IPS-11a (cell line): ENCODE data around the gene JAKMIP2.
"Not testable (repeated sequence)": the region's sequence is repeated elsewhere in the genome, so short reads cannot be mapped to it uniquely, and the experiment has no call there.

ENCODE experiments used
- H3K4me3 ChIP-seq: one replicate; pipeline ENCODE4 v1.5.1; 2013; ENCODE audit warnings: low read depth, low read length, control low read depth

Gene JAKMIP2

DNA sequence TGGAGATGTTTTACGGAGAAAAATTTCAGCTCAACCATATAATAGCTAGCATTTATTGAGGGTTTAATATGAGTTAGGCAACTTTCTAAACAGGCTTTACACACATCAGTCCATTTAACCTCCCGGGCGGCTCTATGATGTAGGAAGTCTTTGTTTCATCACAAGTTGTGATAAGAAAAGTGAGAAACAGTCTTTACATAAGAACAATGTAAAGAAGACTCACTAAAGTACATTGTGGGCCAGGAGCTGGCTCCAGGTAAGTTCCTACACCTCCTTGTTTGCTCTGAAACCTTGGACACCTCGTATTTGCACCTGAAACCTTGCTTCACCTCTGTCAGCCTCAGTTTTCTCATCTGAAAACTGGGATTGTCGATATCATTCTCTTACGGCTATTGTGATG lies 116.1 kb downstream of the JAKMIP2 start:
- no peak overlapping the region for H3K4me3 ChIP-seq

DNA sequence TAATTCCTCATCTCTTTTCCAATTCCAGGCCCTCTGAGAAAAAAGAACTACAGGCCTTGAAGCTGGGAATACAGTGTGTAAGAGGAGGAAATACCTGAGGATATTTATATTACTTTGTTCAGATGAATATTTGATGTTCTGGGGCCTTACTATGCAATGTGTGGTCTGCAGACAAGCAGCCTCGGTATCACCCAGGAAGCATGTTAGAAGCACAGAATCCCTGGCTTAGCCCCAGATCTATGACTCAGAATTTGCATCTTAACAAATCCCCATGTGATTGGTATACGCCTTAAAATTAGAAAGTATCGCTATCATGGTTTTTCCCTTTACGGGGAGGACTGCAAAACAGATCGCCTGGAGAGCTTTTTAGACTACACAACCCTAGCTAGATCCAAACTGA lies 121.0 kb downstream of the JAKMIP2 start:
- H3K4me3 ChIP-seq = no peak overlapping the region

DNA sequence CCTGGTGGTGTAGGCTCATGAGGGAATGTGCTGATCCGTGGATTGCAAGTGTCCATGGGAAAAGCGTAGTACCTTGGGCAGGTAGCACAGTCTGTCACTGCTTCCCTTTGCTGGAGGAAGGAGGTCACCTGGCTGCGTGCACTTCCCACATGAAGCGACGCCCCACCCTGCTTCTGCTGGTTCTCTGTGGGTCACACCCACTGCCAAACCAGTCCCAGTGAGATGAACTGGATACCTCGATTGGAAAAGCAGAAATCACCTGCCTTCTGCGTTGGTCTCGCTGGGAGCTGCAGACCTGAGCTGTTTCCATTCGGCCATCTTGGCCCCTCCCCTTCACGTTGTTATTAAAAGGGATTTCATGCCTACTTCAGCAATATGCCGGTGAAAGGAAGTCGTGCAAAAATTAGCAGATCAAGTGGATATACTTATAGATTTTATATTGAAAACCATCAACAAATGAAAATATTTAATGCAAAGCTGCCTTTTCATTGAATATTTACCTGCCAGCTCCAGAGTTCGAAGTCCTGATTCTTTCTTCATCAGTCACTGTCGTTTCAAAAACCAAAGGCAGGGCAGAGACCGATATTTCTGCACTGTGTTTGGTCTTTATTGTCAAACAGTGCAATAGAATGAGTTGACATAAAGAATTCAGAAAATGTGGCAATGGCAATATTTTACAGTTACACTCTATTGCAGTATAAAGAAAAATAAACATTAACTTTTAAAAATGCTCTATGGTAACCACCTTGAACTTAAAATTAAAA lies 123.2 kb downstream of the JAKMIP2 start:
- no peak overlapping the region for H3K4me3 ChIP-seq

DNA sequence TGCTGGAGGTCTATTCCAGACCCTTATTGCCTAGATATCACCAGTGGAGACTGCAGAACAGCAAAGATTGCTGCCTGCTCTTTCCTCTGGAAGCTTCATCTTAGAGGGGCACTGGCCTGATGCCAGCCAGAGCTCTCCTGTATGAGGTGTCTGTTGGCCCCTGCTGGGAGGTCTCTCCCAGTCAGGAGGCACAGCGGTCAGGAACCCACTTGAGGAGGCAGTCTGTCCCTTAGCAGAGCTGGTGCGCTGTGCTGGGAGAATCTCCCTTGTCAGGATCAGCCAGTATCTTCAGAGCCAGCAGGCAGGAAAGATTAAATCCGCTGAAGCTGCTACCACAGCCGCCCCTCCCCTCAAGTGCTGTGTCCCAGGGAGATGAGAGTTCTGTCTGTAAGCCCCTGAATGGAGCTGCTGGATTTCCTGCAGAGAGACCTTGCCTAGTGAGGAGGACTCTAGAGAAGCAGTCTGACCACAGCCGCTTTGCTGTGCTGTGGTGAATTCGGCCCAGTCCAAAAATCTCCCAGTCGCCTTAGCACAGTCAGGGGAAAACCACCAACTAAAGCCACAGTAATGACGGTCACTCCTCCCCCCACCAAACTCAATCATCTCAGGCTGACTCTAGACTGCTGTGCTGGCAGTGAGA lies 124.1 kb downstream of the JAKMIP2 start:
- no peak overlapping the region for H3K4me3 ChIP-seq

DNA sequence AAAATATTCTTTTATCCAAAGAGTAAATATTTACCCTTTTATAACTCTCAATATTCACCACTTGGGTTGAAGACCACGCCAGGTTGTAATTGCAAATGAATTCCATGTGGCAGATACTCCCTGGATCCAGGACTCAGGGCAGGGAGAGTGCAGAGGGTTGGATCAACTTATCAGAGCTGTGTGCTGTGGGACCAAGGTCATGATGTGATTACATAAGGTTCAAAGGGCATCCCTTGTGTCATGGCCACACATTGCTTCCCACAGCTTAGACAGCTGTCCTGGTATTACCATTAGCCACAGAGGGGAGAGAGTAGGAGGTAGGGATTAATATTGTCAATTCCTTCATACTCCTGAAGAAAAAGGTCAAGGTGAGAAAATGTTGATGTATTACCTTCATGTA lies 133.9 kb downstream of the JAKMIP2 start:
- no peak overlapping the region for H3K4me3 ChIP-seq

DNA sequence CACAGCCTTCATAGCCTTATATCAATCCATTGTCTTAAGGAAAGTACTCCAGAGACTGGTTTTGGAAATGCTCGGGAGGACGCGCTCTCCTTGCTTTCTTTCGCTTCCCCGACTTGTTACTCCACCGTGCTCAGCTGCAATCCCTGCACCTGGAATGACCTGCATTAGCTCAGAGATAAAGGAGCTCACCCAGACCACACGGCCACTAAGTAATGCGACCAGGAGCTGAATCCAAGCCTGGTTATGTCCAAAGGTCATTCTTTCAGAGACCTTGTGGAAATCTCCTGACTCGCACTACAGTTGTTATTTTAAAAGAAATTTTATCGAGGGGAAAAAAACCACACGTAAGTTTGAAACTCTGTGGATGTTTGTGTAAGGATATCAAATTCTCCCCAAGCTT lies 137.3 kb downstream of the JAKMIP2 start:
- no peak overlapping the region for H3K4me3 ChIP-seq

DNA sequence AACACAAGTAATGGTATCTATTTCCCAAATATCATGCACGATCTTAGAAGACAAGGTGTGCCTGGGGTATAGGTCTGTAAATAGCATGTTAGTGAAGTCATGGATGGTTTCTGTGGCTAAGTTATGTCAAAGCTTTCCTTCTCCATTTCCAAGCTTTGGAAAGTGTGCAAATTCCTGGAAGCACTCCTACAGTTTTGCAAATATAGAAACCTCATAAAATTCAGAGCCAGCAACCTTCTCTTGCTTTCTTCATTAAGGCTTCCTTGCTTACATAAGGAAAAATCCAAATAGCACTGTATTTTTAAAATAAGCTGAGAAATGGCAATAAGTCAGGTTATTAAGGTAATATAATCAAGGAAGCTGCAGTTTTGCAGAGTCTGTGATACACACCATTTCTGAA lies 138.1 kb downstream of the JAKMIP2 start:
- no peak overlapping the region for H3K4me3 ChIP-seq

DNA sequence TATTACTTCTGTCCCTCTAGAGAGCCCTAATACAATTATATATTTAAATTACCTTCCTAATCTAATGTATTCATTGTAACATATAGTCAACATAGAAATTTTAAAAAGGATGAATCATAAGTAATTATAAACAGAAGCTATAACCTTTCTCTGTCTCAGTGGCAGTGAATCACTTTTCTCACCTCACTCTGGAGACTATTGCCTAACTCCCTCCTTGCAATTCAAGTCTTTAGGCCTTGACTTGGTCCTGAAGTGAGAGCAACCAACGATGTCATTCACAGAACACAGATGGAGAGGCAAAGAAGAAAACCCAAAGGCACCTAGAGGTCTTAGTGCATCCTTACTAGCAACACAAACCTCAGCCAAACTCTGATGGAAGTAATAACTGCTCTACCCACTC lies 139.4 kb downstream of the JAKMIP2 start:
- H3K4me3 ChIP-seq = no peak overlapping the region

DNA sequence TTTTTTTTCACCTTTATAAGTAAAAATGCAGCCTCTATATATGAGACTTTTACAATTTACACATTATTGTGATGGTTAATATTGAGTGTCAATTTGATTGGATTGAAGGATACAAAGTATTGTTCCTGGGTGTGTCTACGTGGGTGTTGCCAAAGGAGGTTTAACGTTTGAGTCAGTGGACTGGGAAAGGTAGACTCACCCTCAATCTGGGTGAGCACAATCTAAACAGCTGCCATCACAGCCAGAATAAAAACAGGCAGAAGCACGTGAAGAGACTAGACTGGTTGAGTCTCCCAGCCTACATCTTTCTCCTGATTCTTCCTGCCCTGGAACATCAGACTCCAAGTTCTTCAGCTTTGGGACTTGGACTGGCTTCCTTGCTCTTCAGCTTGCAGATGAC lies 139.9 kb downstream of the JAKMIP2 start:
- no peak overlapping the region for H3K4me3 ChIP-seq

DNA sequence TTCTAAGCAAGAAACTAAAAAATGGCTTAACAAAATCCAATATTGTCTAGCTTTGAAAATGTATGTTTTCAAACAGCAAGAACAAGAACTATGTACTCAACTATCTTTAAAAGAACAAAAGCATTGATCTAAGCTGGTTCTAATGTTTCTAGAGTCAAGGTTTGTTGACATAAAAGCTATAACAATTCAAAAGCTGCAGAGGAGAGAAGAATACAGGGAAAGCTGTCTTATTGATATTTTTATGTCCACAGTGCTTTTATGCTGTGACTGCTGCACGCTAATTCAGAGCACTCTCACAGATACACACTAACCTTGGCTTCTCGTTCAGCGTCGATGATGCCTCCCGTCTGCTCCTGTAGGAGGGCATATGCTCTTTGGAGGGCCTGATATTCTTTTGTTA lies 143.2 kb downstream of the JAKMIP2 start:
- no peak overlapping the region for H3K4me3 ChIP-seq

DNA sequence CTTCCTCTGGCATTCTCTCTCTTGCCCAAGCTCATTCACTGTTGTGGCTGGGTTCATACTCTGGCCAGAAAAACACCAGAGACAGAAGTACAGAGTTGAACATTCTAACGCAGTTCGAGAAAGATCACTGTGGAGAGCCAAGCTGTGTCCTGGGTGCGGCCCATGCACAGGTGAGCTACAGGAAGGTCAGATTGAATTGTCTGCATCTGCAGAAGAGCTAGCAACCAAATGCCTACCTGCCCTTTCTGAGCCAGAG lies 145.9 kb downstream of the JAKMIP2 start:
- H3K4me3 ChIP-seq = no peak overlapping the region

DNA sequence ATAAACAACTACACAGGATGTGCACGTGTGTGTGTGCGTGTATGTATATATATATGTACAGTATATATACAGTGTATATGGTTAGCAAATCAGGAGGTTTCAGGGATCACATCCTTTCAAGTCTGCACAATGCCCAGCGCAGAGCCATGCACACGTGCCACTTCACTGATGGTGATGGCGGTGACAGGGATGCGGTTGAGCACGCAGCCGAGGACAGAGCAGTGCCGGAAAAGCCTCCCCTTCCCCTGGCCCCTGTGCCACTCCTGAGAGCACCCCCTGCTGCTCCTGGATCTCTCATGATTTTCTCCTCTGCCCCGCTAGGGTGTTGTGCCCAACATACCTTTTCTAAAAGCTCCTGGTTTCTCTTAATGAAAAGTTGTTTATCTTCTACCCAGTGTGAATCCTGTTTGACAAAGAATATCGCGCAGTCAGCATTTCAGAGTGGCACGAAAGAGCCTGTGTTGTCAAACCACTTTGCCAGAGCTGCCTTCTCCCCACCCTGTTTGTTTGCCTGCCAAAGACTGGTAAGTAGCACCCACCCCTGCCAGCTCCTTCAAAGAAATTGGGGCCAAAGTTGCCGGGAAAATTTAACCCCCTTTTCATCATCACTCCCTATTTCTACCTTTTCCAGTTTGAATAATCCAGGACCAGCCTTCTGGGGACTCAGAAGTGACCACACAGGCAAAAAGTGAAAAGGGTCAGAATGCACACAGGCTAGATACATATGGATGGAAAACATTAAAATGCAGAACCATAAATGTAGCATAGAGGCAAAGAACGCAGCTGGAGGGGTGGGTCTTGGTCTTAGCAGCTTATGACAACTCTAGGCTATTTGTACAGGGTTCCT lies 146.4 kb downstream of the JAKMIP2 start:
- H3K4me3 ChIP-seq = no peak overlapping the region

DNA sequence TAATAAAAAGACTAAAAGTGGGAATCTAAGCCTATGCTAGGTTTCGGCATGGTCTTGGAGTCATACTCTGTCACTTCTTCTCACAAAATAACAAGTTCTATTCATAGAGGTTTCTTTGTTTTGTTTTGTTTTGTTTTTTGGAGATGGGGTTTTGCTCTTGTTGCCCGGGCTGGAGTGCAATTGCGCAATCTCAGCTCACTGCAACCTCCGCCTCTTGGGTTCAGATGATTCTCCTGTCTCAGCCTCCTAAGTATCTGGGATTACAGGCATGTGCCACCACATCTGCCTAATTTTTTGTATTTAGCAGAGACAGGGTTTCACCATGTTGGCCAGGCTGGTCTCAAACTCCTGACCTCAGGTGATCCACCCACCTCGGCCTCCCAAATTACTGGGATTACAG lies 147.1 kb downstream of the JAKMIP2 start:
- not testable (repeated sequence) for H3K4me3 ChIP-seq

DNA sequence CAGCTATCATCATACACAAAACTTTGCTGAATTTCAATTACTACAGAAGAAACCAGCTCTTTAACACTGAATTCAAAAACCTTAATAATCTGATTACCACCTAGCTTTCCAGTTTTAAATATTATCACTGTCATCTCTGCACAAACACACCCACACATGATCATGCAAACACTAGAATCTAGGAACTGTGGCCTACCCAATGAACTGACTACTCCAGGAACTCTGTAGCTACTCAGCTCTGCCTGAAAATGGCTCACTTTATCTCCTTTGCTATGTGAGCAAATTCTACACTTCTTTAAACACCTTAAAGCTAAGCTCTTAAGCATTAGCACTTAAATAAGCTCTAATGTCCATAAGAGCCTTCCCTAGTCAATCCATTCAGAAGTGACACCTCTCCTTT lies 149.4 kb downstream of the JAKMIP2 start:
- H3K4me3 ChIP-seq = no peak overlapping the region

DNA sequence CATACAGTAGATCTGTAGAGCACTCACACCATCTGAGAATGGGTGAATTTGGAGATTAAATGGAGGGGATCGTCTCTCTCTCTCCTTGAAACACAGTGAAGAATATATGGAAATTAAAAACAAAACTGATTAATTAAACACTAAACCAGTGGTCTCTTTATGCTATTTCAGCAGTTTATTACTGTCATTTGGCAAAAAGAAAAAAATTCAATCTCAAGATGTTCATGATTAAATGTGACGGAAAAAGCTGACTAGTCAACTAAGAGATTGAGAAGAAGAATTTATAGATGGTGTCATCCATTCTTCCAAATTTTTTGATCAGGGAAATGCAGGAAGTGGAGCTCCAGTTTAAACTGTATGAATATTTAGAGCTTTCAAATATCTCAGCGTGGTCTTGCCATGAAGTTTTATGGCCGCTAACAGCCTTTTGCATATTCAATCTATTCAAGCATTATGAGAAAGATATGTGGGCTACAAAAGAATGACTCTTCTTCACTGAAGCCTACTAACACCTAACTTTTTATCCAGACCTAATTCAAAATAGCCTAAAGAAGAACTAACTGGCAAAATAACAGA lies 151.0 kb downstream of the JAKMIP2 start:
- no peak overlapping the region for H3K4me3 ChIP-seq

DNA sequence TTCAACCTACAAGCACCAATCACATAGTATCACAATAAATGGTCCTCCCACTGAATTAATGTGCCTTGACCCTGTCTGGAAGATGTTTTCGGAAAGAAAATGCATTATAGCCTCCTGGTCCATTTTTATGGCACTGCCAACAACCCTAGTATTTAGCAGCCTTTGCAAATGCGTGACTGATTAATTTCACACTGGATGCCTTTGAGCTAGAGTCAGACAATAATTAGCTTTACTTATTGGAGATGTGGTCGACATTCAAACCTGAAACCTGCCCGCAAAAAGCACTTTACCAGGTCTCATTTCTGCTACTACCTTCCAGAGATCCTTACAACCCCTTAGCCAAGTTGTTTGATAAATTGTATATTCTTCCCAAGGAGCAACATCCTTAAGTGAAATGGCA lies 153.3 kb downstream of the JAKMIP2 start:
- H3K4me3 ChIP-seq = no peak overlapping the region

DNA sequence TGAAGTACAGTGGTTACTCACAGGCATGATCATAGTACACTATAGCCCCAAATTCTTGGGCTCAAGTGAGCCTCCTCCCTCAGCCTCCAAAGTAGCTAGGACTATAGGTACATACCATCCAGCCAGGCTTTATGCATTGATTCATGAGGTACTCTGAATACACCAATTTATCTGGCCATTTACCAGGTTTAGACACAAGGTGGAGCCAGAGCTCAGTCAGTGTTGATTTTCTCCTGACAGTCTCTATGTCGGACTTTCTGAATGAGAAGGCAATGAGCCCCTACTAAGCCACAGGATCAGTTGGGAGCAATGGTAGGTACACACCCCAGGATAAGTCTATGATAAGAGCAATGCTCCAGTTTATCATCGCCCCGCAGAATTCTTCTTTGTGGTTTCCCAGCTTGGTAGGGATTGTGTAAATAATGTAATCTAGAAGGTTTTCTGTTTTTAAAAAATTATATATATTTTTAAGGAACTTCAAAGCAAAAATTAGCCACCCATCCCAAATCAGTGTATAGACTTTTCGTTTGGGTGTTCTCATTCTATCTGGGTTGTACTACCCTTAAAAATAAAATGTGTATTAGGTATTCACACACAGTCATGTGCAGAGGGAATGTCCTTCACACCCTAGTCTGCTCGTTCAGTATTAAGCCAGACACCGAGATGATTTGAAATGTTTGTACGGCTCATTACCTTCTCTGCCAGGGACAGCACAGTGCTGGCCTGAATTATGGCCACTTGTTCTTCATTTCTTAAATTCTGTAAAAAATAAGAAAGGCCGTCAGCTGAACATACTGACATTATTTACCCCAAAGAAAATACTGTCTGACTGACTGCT lies 154.3 kb downstream of the JAKMIP2 start:
- no peak overlapping the region for H3K4me3 ChIP-seq

DNA sequence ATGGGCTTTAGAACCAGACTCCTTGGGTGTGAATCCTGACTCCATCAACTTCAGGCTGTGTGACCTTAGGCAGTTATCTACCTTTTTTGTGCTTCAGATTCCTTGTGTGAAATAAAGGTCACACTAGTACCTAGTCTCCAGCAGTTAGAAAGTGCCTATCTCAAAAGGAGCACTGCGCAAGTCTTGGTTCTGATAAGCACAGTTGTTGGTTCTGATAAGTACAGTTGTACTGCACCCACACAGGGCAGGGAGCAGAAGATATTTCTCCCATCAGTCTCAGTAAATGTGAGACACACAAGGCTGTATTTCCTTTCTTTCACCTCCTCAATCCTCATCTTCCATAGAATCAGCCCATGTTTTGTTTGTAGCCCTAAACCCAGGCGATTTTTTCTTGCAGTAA lies 156.1 kb downstream of the JAKMIP2 start:
- no peak overlapping the region for H3K4me3 ChIP-seq

DNA sequence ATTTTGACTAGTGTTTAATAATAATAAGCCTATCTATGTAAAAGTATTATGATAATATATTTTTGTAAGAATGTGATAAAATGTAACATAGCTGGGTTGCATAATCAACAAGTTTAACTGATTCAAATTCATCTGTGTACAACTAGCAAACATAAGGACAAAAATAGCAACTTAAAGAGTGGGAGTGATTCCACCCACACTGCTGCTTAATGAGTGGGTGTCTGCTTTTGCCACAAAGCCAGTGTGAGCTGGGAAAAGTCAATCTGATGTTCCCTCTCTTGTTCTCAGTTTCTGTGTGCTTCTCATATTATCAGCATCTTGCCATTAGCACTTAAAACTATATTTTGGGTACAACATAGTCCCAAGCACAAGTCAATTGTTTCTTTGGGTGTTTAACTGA lies 161.5 kb downstream of the JAKMIP2 start:
- no peak overlapping the region for H3K4me3 ChIP-seq

DNA sequence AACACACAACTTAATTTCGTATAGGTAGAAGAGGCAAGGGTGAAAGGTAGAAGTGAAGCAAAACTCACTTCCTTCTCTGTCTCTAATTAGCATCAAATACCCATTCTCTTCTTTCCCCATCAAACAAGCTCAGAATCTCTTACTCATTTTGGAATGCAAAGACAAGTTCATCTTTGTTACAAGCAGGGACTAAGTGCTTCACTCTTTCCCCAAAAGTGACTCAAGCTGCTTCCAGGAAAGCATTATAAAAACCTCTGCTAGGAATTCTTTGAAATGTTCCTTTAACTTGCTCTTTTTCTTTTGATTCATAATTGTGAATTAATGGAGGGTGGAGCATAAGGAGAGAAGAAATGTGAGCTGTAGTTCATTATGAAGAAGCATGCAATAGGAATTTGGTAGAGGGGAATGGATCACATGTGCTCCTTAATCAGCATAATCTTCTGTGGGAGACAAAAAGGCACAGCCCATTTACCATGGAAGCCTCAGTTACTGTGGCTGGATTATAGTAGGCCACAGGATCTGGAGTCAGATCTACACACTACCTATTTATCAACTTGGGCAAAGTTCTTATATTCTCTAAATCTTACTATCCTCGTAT lies 163.1 kb downstream of the JAKMIP2 start:
- H3K4me3 ChIP-seq = no peak overlapping the region
